Activated naive CD4-positive, alpha-beta T cell treated with anti-CD3 and anti-CD28 coated beads for 36 hours (primary cell): ENCODE data around the gene KLF16. TPM values are rescaled to one million over a fixed set of nuclear protein-coding genes. Genes with fewer than 3 reads are reported as not detected.
"Not testable (repeated sequence)": the region's sequence is repeated elsewhere in the genome, so short reads cannot be mapped to it uniquely, and the experiment has no call there.

ENCODE experiments used
- CTCF ChIA-PET: fragments of 350-600 bp; sonication (Branson Sonifier 250); formaldehyde crosslinking; loops from one replicate; lab custom pipeline; 2021; ENCODE audit warnings: antibody characterized with exemption; lab: Charles Lee
- DNase-seq: peaks from one replicate; pipeline ENCODE4 v3.0.0-alpha.2; 2020
- H3K27ac Mint-ChIP-seq: one replicate; pipeline ENCODE4 v1.8.0; 2021; ENCODE audit warnings: mild to moderate bottlenecking, mixed read lengths
- H3K27me3 Mint-ChIP-seq: one replicate; pipeline ENCODE4 v1.8.0; 2021; ENCODE audit warnings: low read depth, mixed read lengths
- H3K36me3 Mint-ChIP-seq: one replicate; pipeline ENCODE4 v1.8.0; 2021; ENCODE audit warnings: low read depth, mixed read lengths
- H3K4me1 Mint-ChIP-seq: one replicate; pipeline ENCODE4 v1.8.0; 2021; ENCODE audit warnings: low read depth, mixed read lengths
- H3K4me3 Mint-ChIP-seq: one replicate; pipeline ENCODE4 v1.8.0; 2021; ENCODE audit warnings: mild to moderate bottlenecking, moderate library complexity, mixed read lengths
- H3K9me3 Mint-ChIP-seq: one replicate; pipeline ENCODE4 v1.8.0; 2021; ENCODE audit warnings: mixed read lengths
- intact Hi-C: fragments of 100-400 bp; cut with micrococcal nuclease; formaldehyde crosslinking; loops from one replicate; pipeline ENCODE4 v1.15.1; 2023
- total RNA-seq, 2 experiments: library from RNA; stranded (reverse); gene quantifications; one replicate each; pipeline ENCODE4 v1.2.3, GENCODE V29; 2021

KLF16 gene
- total RNA-seq, 2 experiments from 2014 or later, result 13.5 to 15.0 TPM

GRCh38 chr19:1904860-1905109 is 41.4 kb upstream of the KLF16 start:
- DNase-seq, result no peak
- H3K27ac Mint-ChIP-seq, result peak overlapping the region; percentile 89
- peaks cover 42% of the 10 kb centered on the region for H3K4me1 Mint-ChIP-seq
- intact Hi-C loops, result loop anchor here (1.0 to 5.0 kb wide), 8 partner anchors 7 to 332 kb away; partner anchors contain the start of genes BTBD2, PLEKHJ1 and SF3A2
- no peaks in the 10 kb centered on the region for H3K9me3 Mint-ChIP-seq
- H3K27me3 Mint-ChIP-seq, result no peaks in the 10 kb centered on the region
- CTCF ChIA-PET, result no interaction called here
- H3K36me3 Mint-ChIP-seq, result peaks cover 1% of the 10 kb centered on the region
- H3K4me3 Mint-ChIP-seq, result peak overlapping the region; percentile 79

GRCh38 chr19:1902923-1903322 is 39.5 kb upstream of the KLF16 start:
- intact Hi-C loops, result no loop called here
- H3K4me3 Mint-ChIP-seq, result no peak overlapping the region
- peak overlapping the region; percentile 83 for H3K27ac Mint-ChIP-seq
- no peak for DNase-seq
- peaks cover 1% of the 10 kb centered on the region for H3K36me3 Mint-ChIP-seq
- no peaks in the 10 kb centered on the region for H3K27me3 Mint-ChIP-seq
- no peaks in the 10 kb centered on the region for H3K9me3 Mint-ChIP-seq
- CTCF ChIA-PET, result interaction anchor here (0.7 to 1.8 kb wide), 4 partner anchors 8 to 38 kb away, joined by 5 to 6 read pairs (median 6); no protein-coding TSS in a partner anchor
- H3K4me1 Mint-ChIP-seq, result peaks cover 29% of the 10 kb centered on the region

DNA sequence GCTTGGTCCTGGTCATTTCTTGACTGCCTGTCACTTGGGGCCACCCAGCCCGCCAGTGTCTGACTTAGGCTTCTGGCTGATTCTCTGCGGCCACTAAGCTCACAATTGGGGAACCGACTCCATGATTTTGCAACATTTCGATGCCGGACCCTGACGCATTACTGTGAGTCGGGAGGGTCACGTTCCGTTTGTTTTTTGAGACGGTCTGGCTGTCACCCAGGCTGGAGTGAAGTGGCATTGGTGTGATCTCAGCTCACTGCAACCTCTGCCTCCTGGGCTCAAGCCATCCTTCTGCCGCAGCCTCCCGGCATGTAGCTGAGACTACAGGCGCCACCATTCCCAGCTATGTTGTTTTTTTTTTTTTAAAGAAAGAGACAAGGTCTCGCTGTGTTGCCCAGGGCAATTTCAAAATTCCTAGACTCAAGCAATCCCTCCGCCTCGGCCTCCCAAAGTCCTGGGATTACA is 38.6 kb upstream of the KLF16 start:
- DNase-seq, result no peak
- H3K27ac Mint-ChIP-seq, result no peak overlapping the region
- H3K4me3 Mint-ChIP-seq, result no peak overlapping the region
- no peaks in the 10 kb centered on the region for H3K27me3 Mint-ChIP-seq
- H3K9me3 Mint-ChIP-seq, result no peaks in the 10 kb centered on the region
- CTCF ChIA-PET, result interaction anchor here (0.6 to 1.8 kb wide), 3 partner anchors 18 to 36 kb away, joined by 3 to 5 read pairs (median 4); no protein-coding TSS in a partner anchor
- intact Hi-C loops, result no loop called here
- H3K4me1 Mint-ChIP-seq, result peaks cover 36% of the 10 kb centered on the region
- peaks cover 1% of the 10 kb centered on the region for H3K36me3 Mint-ChIP-seq

DNA sequence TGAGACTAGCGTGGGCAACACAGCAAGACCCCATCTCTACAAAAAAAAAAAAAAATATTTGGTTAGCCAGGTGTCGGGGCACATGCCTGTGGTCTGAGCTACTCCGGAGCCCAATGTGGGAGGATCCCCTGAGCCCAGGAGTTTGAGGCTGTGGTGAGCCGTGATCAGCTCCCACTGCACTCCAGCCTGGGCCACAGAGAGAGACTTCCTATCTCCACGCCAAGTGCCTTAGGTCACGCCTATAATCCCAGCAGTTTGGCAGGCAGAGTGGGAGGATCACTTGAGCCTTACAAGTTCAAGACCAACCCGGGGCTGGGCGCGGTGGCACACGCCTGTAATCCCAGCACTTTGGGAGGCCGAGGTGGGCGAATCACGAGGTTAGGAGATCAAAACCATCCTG is 33.1 kb upstream of the KLF16 start:
- Mint-ChIP-seq H3K4me1 (peaks cover 28% of the 10 kb centered on the region), H3K4me3 (peak overlapping the region; percentile 85), H3K27me3 (no peaks in the 10 kb centered on the region), H3K27ac (peak overlapping the region; percentile 95), H3K9me3 (no peaks in the 10 kb centered on the region), H3K36me3 (no peaks in the 10 kb centered on the region)
- intact Hi-C loops, result loop anchor here (5.0 kb wide), 2 partner anchors 166 to 201 kb away; partner anchors contain the start of genes IZUMO4 and MOB3A
- DNase-seq, result no peak
- CTCF ChIA-PET, result interaction anchor here (0.6 to 1.2 kb wide), 5 partner anchors 13 to 365 kb away, joined by 3 to 4 read pairs (median 3); no protein-coding TSS in a partner anchor

DNA sequence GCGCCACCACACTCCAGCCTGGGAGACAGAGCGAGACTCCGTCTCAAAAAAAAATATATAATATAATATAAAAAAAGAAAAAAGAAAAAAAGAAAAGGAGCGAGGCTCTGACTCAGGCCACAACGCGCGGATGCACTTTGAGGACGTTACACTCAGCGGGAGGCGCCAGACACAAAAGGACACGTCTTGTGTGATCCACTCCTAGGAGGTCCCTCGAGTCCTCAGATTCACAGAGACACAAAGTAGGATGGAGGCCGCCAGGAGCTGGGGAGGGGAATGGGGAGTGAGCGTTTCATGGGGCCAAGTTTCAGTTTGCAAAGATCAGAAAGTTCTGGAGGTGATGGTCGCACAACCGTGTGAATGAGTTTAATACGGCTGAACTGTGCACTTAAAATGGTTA is 30.4 kb upstream of the KLF16 start:
- Mint-ChIP-seq H3K4me1 (peaks cover 28% of the 10 kb centered on the region), H3K9me3 (no peaks in the 10 kb centered on the region), H3K4me3 (no peak overlapping the region), H3K27me3 (no peaks in the 10 kb centered on the region), H3K36me3 (no peaks in the 10 kb centered on the region), H3K27ac (no peak overlapping the region)
- CTCF ChIA-PET, result no interaction called here
- intact Hi-C loops, result no loop called here
- no peak for DNase-seq

DNA sequence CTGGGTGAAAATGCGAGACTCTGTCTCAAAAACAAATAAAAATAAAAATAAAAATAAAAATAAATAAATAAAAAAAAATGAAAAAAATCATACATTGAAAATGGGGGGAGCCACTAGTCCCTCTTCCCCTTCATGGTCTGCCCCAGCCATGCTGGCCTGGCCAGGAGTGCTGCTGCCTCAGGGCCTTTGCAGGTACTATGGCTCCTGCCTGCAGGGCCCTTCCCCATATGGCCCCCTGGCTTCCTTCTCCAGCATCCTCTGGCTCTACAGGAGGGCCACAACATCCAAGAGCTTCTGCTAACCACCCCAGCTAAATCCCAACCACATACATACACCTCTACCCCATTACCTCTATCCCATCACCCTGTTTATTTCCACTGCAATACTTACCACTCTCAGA is 26.5 kb upstream of the KLF16 start:
- no peak for DNase-seq
- CTCF ChIA-PET, result no interaction called here
- Mint-ChIP-seq H3K27me3 (no peaks in the 10 kb centered on the region), H3K4me3 (no peak overlapping the region), H3K9me3 (no peaks in the 10 kb centered on the region), H3K36me3 (no peaks in the 10 kb centered on the region), H3K4me1 (peaks cover 5% of the 10 kb centered on the region), H3K27ac (peak overlapping the region; percentile 38)
- intact Hi-C loops, result no loop called here

GRCh38 chr19:1888385-1888784 is 25.0 kb upstream of the KLF16 start:
- CTCF ChIA-PET, result no interaction called here
- H3K9me3 Mint-ChIP-seq, result no peaks in the 10 kb centered on the region
- no peak overlapping the region for H3K4me3 Mint-ChIP-seq
- H3K27me3 Mint-ChIP-seq, result no peaks in the 10 kb centered on the region
- intact Hi-C loops, result no loop called here
- no peak for DNase-seq
- peaks cover 5% of the 10 kb centered on the region for H3K36me3 Mint-ChIP-seq
- no peak overlapping the region for H3K27ac Mint-ChIP-seq
- peaks cover 9% of the 10 kb centered on the region for H3K4me1 Mint-ChIP-seq

GRCh38 chr19:1886360-1886759 is 23.0 kb upstream of the KLF16 start:
- intact Hi-C loops, H3K4me3 Mint-ChIP-seq, H3K9me3 Mint-ChIP-seq, H3K27ac Mint-ChIP-seq, DNase-seq, H3K27me3 Mint-ChIP-seq, H3K36me3 Mint-ChIP-seq: not testable (repeated sequence)
- CTCF ChIA-PET, result interaction anchor here (0.7 to 1.1 kb wide), 3 partner anchors 11 to 37 kb away, joined by 3 to 4 read pairs (median 3); no protein-coding TSS in a partner anchor
- H3K4me1 Mint-ChIP-seq, result peaks cover 25% of the 10 kb centered on the region

- Mint-ChIP-seq H3K4me1 (peaks cover 25% of the 10 kb centered on the region), H3K4me3 (peak within 1 kb of the TSS; percentile 96), H3K27ac (peak within 1 kb of the TSS; percentile 95)
- not testable (repeated sequence) for H3K36me3 Mint-ChIP-seq, H3K27me3 Mint-ChIP-seq, H3K9me3 Mint-ChIP-seq
- intact Hi-C loops, result loop anchor here (1.0 kb wide), 2 partner anchors 10 to 21 kb away; no protein-coding TSS in a partner anchor
- DNase-seq, result peak; percentile 96
- CTCF ChIA-PET, result interaction anchor here (0.7 to 2.2 kb wide), 3 partner anchors 12 to 38 kb away, joined by 3 to 5 read pairs (median 4); no protein-coding TSS in a partner anchor
Measured at GRCh38 chr19:1885398-1886119, 22.2 kb upstream of the KLF16 start, which contains the start of gene ABHD17A. TSS of gene ABHD17A (minus strand) at chr19:1885496. CDS start at chr19:1881566, 3,930 bp downstream.

DNA sequence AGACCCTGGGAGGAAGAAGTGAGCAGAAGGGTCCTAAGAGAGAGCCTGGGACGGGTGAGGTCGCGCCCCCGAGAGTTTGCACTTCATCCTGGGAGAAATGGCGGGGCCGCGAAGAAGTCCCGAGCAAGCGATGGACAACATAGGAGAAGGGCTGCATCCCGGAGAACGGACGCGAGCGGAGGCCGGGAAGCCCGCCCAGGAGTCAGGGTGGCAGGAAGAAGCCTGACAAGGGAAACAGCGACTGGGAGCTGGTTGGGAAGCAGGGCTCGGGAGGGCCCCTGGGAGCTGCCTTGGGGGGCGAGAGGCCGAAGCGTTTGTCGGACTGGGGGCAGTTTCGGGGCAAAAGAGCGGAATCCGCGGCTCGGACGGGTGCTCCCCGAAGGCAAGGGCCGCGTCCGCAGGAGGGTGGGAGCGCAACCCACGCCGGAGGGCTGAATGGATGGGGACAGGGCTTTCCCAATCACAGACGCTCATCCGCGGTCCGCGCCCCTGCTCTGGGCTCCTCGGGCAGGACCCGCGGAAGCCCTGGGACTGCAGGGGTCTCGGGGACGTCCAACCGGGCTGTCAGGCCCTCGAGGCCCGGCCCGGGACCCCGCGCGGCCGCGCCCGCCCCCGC is 21.4 kb upstream of the KLF16 start:
- Mint-ChIP-seq H3K27ac (peak overlapping the region; percentile 95), H3K9me3 (no peaks in the 10 kb centered on the region), H3K4me3 (peak overlapping the region; percentile 96), H3K27me3 (no peaks in the 10 kb centered on the region), H3K4me1 (peaks cover 27% of the 10 kb centered on the region), H3K36me3 (peaks cover 5% of the 10 kb centered on the region)
- CTCF ChIA-PET, result interaction anchor here (1.4 to 2.2 kb wide), 2 partner anchors 17 to 20 kb away, joined by 4 to 5 read pairs; no protein-coding TSS in a partner anchor
- DNase-seq, result no peak
- intact Hi-C loops, result loop anchor here (1.0 to 5.0 kb wide), 4 partner anchors 9 to 177 kb away; no protein-coding TSS in a partner anchor

DNA sequence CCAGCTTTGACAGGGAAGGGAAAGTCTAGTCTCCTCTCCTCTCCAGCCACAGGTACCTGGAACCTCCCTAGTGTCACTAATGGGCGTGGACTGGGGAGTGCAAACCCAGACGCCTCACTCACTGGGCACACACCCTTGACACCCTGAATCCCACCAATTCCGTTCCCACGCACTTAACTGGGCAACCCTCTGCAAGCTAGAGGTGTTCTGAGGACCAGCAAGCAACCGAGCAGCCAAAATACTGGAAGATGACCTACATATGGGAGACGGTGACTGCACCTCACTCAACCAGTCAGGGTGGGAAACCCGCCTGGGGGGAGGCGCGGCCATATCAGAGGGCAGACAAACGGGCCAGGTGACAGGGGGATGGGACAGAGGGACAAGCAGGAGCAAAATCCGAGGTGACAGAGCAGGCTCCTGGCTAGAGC is 20.9 kb upstream of the KLF16 start:
- Mint-ChIP-seq H3K36me3 (peaks cover 5% of the 10 kb centered on the region), H3K27ac (peak overlapping the region; percentile 95), H3K4me1 (peaks cover 27% of the 10 kb centered on the region), H3K27me3 (no peaks in the 10 kb centered on the region), H3K9me3 (no peaks in the 10 kb centered on the region), H3K4me3 (peak overlapping the region; percentile 96)
- DNase-seq, result peak; percentile 58
- intact Hi-C loops, result loop anchor here (1.0 to 5.0 kb wide), 2 partner anchors 8 to 178 kb away; no protein-coding TSS in a partner anchor
- CTCF ChIA-PET, result interaction anchor here (1.4 to 2.2 kb wide), 2 partner anchors 17 to 20 kb away, joined by 4 to 5 read pairs; no protein-coding TSS in a partner anchor

DNA sequence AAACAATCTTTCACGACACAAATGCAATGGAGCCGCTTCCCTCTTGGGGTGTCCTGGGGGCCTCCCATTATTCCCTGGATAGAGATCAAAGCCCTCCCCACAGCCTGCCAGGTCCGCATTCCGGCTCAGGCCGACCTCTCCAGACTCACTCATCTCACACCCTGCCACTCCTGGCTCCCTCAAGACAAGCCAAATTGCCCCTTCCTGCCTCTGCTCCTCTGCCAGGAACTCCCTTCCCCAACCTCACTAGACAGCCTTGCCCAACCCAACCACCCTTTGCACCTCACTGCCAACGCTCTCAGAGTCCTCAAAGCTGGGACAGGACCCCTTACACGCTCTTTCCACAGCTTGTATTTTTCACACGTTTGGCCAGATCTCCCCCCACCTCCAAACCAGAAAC is 20.4 kb upstream of the KLF16 start:
- peaks cover 5% of the 10 kb centered on the region for H3K36me3 Mint-ChIP-seq
- peak; percentile 55 for DNase-seq
- CTCF ChIA-PET, result interaction anchor here (1.2 to 2.2 kb wide), 3 partner anchors 13 to 19 kb away, joined by 3 to 5 read pairs (median 4); no protein-coding TSS in a partner anchor

More for the DNA sequence above, 20.4 kb upstream of the KLF16 start:
- peak overlapping the region; percentile 96 for H3K4me3 Mint-ChIP-seq
- no peaks in the 10 kb centered on the region for H3K9me3 Mint-ChIP-seq
- intact Hi-C loops, result loop anchor here (1.0 to 5.0 kb wide), 2 partner anchors 7 to 179 kb away; no protein-coding TSS in a partner anchor
- H3K27me3 Mint-ChIP-seq, result no peaks in the 10 kb centered on the region
- H3K27ac Mint-ChIP-seq, result peak overlapping the region; percentile 95
- peaks cover 27% of the 10 kb centered on the region for H3K4me1 Mint-ChIP-seq
